ENCODE results near the gene PLEKHG4B.

GRCh38 chr5:158807-159447 is 67.0 kb downstream of the PLEKHG4B start:
- TF ChIP-seq CTCF (IDR thresholded peaks at IDR 0.05; ENCODE audit: low read depth, low read length) (no peak), EZH2phosphoT487 (IDR thresholded peaks at IDR 0.05; ENCODE audit: low read depth) (no peak)

All from OCI-LY3 (cell line).